ENCODE measurements around the gene SLC4A3.

DNA sequence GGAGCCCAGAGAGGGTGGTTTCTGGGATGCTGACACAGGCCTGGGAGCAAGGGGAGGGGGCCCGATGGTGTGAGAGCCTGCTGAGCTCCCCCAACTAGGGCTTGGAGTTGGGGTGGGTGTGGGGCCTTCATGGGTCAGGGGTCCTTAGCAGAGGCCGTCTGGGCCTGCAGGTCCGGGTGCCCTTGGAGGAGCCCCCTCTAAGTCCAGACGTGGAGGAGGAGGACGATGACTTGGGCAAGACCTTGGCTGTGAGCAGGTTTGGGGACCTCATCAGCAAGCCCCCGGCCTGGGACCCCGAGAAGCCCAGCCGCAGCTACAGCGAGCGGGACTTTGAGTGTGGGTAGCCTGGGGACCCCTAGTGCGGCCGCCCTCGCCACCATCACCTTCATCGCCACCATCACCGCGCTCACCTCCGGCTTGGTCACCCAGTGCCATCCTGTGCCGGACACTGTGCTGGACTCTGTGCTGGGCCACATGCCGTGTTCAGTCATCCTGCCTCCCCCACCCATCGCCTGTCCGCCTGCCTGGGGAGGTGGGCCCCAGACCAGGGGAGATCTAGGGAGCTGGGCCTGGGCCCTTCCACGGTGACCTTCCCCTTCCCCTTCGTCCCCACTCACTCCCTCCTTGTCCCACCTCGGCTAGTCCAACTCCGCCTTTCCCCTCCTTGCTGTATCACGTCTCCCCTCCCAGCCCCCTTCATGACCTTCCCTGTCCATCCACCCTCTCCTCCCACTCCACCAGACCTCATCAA is 980 bp downstream of the SLC4A3 start:
- TF ChIP-seq CTCF (conservative IDR thresholded peaks at IDR 0.05) = no peak
- TF ChIP-seq ZFX (IDR thresholded peaks at IDR 0.05) = no peak
